ENCODE results near the gene SLC16A13. TPM values are rescaled to one million over a fixed set of nuclear protein-coding genes. Genes with fewer than 3 reads are reported as not detected.

Gene SLC16A13
- total RNA-seq, 1 donor from 2014 or later: 1.5 TPM

- peaks cover 48 to 54% of the 10 kb centered on the region in 2 donors for H3K36me3 ChIP-seq
Measured at GRCh38 chr17:7002288-7003047, 33.3 kb upstream of the SLC16A13 start.

DNA sequence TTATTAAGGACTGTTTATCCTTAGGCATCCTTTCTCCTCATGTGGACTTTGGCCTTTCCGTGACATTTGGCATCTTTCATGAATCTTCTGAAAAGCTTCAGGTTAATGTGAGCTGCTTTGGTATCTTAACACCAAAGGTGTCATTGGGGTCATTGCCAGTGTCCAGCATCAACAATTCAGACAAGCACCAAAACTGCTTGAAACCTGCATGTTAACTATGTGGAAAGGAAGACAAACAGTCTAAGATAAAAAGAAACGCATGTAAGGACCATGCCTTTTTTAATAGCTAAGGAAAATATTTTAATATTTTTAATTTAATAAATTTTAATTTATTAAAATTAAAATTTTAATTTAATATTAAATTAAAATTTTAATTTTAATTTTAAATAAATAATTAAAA, 32.1 kb upstream of the SLC16A13 start:
- no peaks in the 10 kb centered on the region for H3K4me1 ChIP-seq
- intact Hi-C loops (cut with DNase I): loop anchor here (1.0 to 5.0 kb wide), 2 partner anchors 88 to 336 kb away; no protein-coding TSS in a partner anchor
- H3K27ac ChIP-seq: no peak overlapping the region
- H3K9me3 ChIP-seq: no peaks in the 10 kb centered on the region
- peaks cover 43% of the 10 kb centered on the region in 2 donors for H3K36me3 ChIP-seq
- no peaks in the 10 kb centered on the region for H3K27me3 ChIP-seq
- TF ChIP-seq CTCF (IDR thresholded peaks at IDR 0.05): no peak
- no peak overlapping the region for H3K4me3 ChIP-seq
- no peak for DNase-seq (ENCODE audit: low spot score in 2 of 2)

More at GRCh38 chr17:7002288-7003047, 33.3 kb upstream of the SLC16A13 start:
- H3K4me1 ChIP-seq: no peaks in the 10 kb centered on the region
- DNase-seq (ENCODE audit: low spot score in 2 of 2): no peak
- intact Hi-C loops (cut with DNase I): loop anchor here (1.0 to 5.0 kb wide), 2 partner anchors 87 to 335 kb away; no protein-coding TSS in a partner anchor
- no peak overlapping the region for H3K4me3 ChIP-seq
- no peak for TF ChIP-seq CTCF (IDR thresholded peaks at IDR 0.05)
- no peaks in the 10 kb centered on the region for H3K9me3 ChIP-seq
- H3K27ac ChIP-seq: no peak overlapping the region
- H3K27me3 ChIP-seq: no peaks in the 10 kb centered on the region

- Histone ChIP-seq H3K36me3 (peaks cover 34 to 37% of the 10 kb centered on the region in 2 donors), H3K27me3 (no peaks in the 10 kb centered on the region), H3K9me3 (no peaks in the 10 kb centered on the region), H3K4me1 (no peaks in the 10 kb centered on the region), H3K4me3 (no peak overlapping the region), H3K27ac (no peak overlapping the region)
- TF ChIP-seq CTCF (IDR thresholded peaks at IDR 0.05): peak; percentile 47 to 60 (median 48)
- no peak for DNase-seq (ENCODE audit: low spot score in 2 of 2)
- intact Hi-C loops (cut with DNase I): loop anchor here (5.0 kb wide), 1 partner anchor 337 kb away; no protein-coding TSS in a partner anchor
Measured at GRCh38 chr17:7004398-7005253, 31.2 kb upstream of the SLC16A13 start.

DNA sequence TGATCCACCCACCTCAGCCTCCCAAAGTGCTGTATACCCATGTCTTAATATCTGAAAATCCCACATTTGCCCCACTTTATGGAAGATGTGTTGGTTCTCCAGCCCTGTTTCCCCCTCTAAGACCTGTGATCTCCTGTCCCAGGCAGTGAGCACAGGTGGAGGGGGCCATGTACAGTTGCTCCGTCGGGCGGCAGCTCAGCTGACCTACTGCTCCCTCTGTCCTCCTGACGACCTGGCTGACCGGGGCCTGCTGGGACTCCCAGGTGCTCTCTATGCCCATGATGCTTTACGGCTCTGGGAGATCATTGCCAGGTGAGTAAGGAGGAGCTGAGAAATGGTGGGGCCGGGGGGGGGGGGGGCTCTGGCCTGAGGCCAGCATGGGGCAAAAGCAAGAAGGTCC, 30.1 kb upstream of the SLC16A13 start:
- intact Hi-C loops (cut with DNase I): no loop called here
- peaks cover 24 to 28% of the 10 kb centered on the region in 2 donors for H3K36me3 ChIP-seq
- no peaks in the 10 kb centered on the region for H3K27me3 ChIP-seq
- no peak overlapping the region for H3K27ac ChIP-seq
- DNase-seq (ENCODE audit: low spot score in 2 of 2): no peak
- no peaks in the 10 kb centered on the region for H3K9me3 ChIP-seq
- peaks cover 1 to 3% of the 10 kb centered on the region in 2 donors for H3K4me1 ChIP-seq
- no peak for TF ChIP-seq CTCF (IDR thresholded peaks at IDR 0.05)
- no peak overlapping the region for H3K4me3 ChIP-seq

GRCh38 chr17:7007143-7007542, 28.7 kb upstream of the SLC16A13 start:
- no peak overlapping the region for H3K4me3 ChIP-seq
- TF ChIP-seq CTCF (IDR thresholded peaks at IDR 0.05): no peak
- intact Hi-C loops (cut with DNase I): no loop called here
- H3K4me1 ChIP-seq: peaks cover 7 to 11% of the 10 kb centered on the region in 2 donors
- H3K27ac ChIP-seq: no peak overlapping the region
- no peaks in the 10 kb centered on the region for H3K27me3 ChIP-seq
- peaks cover 9 to 15% of the 10 kb centered on the region in 2 donors for H3K36me3 ChIP-seq
- no peak for DNase-seq (ENCODE audit: low spot score in 2 of 2)
- H3K9me3 ChIP-seq: no peaks in the 10 kb centered on the region

Measured in ascending aorta (tissue), 2 donors.